HG02973 (cell line): ENCODE measurements around the gene KIFC3.
"Not testable (repeated sequence)": the region's sequence is repeated elsewhere in the genome, so short reads cannot be mapped to it uniquely, and the experiment has no call there.

ENCODE experiments used
- ATAC-seq: cut with Tn5 transposase; IDR thresholded peaks from one replicate; pipeline ENCODE4 v1.9.1; 2021; ENCODE audit warnings: moderate library complexity; ENCODE audit not compliant: unreplicated experiment

KIFC3 gene

GRCh38 chr16:57802341-57803133, at the start of gene KIFC3:
Gene KIFC3 (minus strand): TSS chr16:57802491. CDS start chr16:57798243, 4,248 bp downstream.
- no peak for ATAC-seq

GRCh38 chr16:57848181-57848580, 45.9 kb upstream of the KIFC3 start:
- ATAC-seq: no peak

GRCh38 chr16:57846931-57847330, 44.6 kb upstream of the KIFC3 start:
- ATAC-seq: not testable (repeated sequence)

GRCh38 chr16:57846078-57846697, 43.9 kb upstream of the KIFC3 start:
- ATAC-seq: no peak

GRCh38 chr16:57845115-57845514, 42.8 kb upstream of the KIFC3 start:
- no peak for ATAC-seq

GRCh38 chr16:57844416-57845030, 42.2 kb upstream of the KIFC3 start:
- ATAC-seq: no peak

GRCh38 chr16:57843400-57843799, 41.1 kb upstream of the KIFC3 start:
- ATAC-seq: no peak

GRCh38 chr16:57842601-57843000, 40.3 kb upstream of the KIFC3 start:
- ATAC-seq: no peak

- ATAC-seq: no peak
Measured at GRCh38 chr16:57840833-57841232, 38.5 kb upstream of the KIFC3 start.

GRCh38 chr16:57838161-57838560, 35.9 kb upstream of the KIFC3 start:
- no peak for ATAC-seq

GRCh38 chr16:57837305-57838125, 35.2 kb upstream of the KIFC3 start:
- no peak for ATAC-seq

GRCh38 chr16:57835439-57835838, 33.1 kb upstream of the KIFC3 start:
- ATAC-seq: not testable (repeated sequence)

- no peak for ATAC-seq
Measured at GRCh38 chr16:57834936-57835335, 32.6 kb upstream of the KIFC3 start.

GRCh38 chr16:57830890-57831484, 28.7 kb upstream of the KIFC3 start:
- ATAC-seq: no peak

- ATAC-seq: no peak
Measured at GRCh38 chr16:57829969-57830360, 27.7 kb upstream of the KIFC3 start.

- no peak for ATAC-seq
Measured at GRCh38 chr16:57828272-57829161, 26.2 kb upstream of the KIFC3 start.

GRCh38 chr16:57826706-57827625, 24.7 kb upstream of the KIFC3 start:
- no peak for ATAC-seq

- ATAC-seq: no peak
Measured at GRCh38 chr16:57826052-57826451, 23.8 kb upstream of the KIFC3 start.
